GM23338 (cell line): Measurements from ENCODE around the gene TM4SF5. TPM values are rescaled to one million over a fixed set of nuclear protein-coding genes. Genes with fewer than 3 reads are reported as not detected.

Experiments
- ATAC-seq: fragments of 200-7000 bp; cut with Tn5 transposase; 3 replicates; pipeline ENCODE4 v1.9.1; 2020
- DNase-seq: peaks from one replicate; pipeline ENCODE4 v3.0.0-alpha.2; 2015; ENCODE audit warnings: low spot score
- H2AFZ ChIP-seq: fragments of 200-600 bp; sonication (generic); 2 replicates; pipeline ENCODE4 v1.8.0; 2016; ENCODE audit warnings: antibody characterized with exemption, mild to moderate bottlenecking, moderate library complexity
- H3F3A ChIP-seq: fragments of 200-600 bp; sonication (generic); replicated peaks from 2 replicates; pipeline ENCODE4 v1.8.0; 2017; ENCODE audit warnings: antibody characterized with exemption, mixed run types, low read depth
- H3K27ac ChIP-seq: fragments of 200-600 bp; sonication (generic); 2 replicates; pipeline ENCODE4 v1.6.1; 2016; ENCODE audit warnings: low read depth
- H3K27me3 ChIP-seq: fragments of 200-600 bp; sonication (generic); 2 replicates; pipeline ENCODE4 v1.8.0; 2016; ENCODE audit warnings: mild to moderate bottlenecking, mixed run types, moderate library complexity; ENCODE audit not compliant: insufficient read depth
- H3K36me3 ChIP-seq: fragments of 200-600 bp; sonication (generic); 2 replicates; pipeline ENCODE4 v1.8.0; 2016; ENCODE audit warnings: mild to moderate bottlenecking; ENCODE audit not compliant: insufficient read depth
- H3K4me1 ChIP-seq: fragments of 200-600 bp; sonication (generic); 2 replicates; pipeline ENCODE4 v1.8.0; 2016; ENCODE audit warnings: mild to moderate bottlenecking, moderate library complexity; ENCODE audit not compliant: insufficient read depth
- H3K4me2 ChIP-seq: fragments of 200-600 bp; sonication (generic); 2 replicates; pipeline ENCODE4 v1.7.1; 2017; ENCODE audit warnings: mixed run types
- H3K4me3 ChIP-seq: fragments of 200-600 bp; sonication (generic); 2 replicates; pipeline ENCODE4 v1.6.1; 2016; ENCODE audit warnings: mixed run types
- H3K79me2 ChIP-seq: fragments of 200-600 bp; sonication (generic); replicated peaks from 2 replicates; pipeline ENCODE4 v1.8.0; 2017; ENCODE audit warnings: mild to moderate bottlenecking; ENCODE audit not compliant: insufficient read depth
- H3K9me2 ChIP-seq: fragments of 200-600 bp; sonication (generic); 2 replicates; pipeline ENCODE4 v1.8.0; 2017; ENCODE audit not compliant: insufficient read depth
- H4K20me1 ChIP-seq: fragments of 200-600 bp; sonication (generic); replicated peaks from 2 replicates; pipeline ENCODE4 v1.8.0; 2017; ENCODE audit warnings: mild to moderate bottlenecking; ENCODE audit not compliant: insufficient read depth
- H3K27ac Mint-ChIP-seq: 2 replicates; pipeline ENCODE4 v1.8.0; 2020; ENCODE audit warnings: inconsistent platforms, mild to moderate bottlenecking, moderate library complexity, mixed read lengths
- H3K27me3 Mint-ChIP-seq: 3 replicates; pipeline ENCODE4 v1.8.0; 2022; ENCODE audit warnings: low read depth, mild to moderate bottlenecking, moderate library complexity, mixed read lengths, inconsistent platforms; ENCODE audit not compliant: insufficient read depth, poor library complexity
- H3K36me3 Mint-ChIP-seq: 3 replicates; pipeline ENCODE4 v1.8.0; 2021; ENCODE audit warnings: low read depth, mild to moderate bottlenecking, inconsistent platforms, moderate library complexity, mixed read lengths
- H3K4me1 Mint-ChIP-seq: 3 replicates; pipeline ENCODE4 v1.8.0; 2020; ENCODE audit warnings: mild to moderate bottlenecking, inconsistent platforms, mixed read lengths
- H3K4me3 Mint-ChIP-seq: 3 replicates; pipeline ENCODE4 v1.8.0; 2021; ENCODE audit warnings: moderate library complexity, mild to moderate bottlenecking, inconsistent platforms, mixed read lengths
- H3K9me3 Mint-ChIP-seq: 3 replicates; pipeline ENCODE4 v1.8.0; 2020; ENCODE audit warnings: moderate library complexity, mild to moderate bottlenecking, inconsistent platforms, mixed read lengths
- CTCF ChIP-seq, 2 experiments: fragments of 200-600 bp in 1 of 2; sonication (generic) in 1 of 2; conservative IDR thresholded peaks; 2 replicates each; pipeline versions ENCODE4 v1.5.1 to v1.6.1; 2016 to 2017; ENCODE audit warnings: antibody characterized with exemption in 2 of 2, low read depth in 2 of 2, mild to moderate bottlenecking in 2 of 2, moderate library complexity in 1 of 2
- ETS1 ChIP-seq: IDR thresholded peaks from 2 replicates; pipeline ENCODE4 v1.6.1; 2016; ENCODE audit warnings: antibody characterized with exemption
- EZH2phosphoT487 ChIP-seq: fragments of 200-600 bp; sonication (generic); IDR thresholded peaks from one replicate; pipeline ENCODE4 v1.8.1; 2018; ENCODE audit warnings: antibody characterized with exemption; ENCODE audit not compliant: unreplicated experiment
- STAT1 ChIP-seq: IDR thresholded peaks from one replicate; pipeline ENCODE4 v1.6.1; 2016; ENCODE audit warnings: antibody characterized with exemption; ENCODE audit not compliant: unreplicated experiment
- ZNF462 ChIP-seq: fragments of 250-450 bp; sonication (Bioruptor Pico); IDR thresholded peaks from 2 replicates; pipeline ENCODE4 v1.5.0; 2020; ENCODE audit warnings: mild to moderate bottlenecking, moderate library complexity
- polyA plus RNA-seq: library from polyadenylated mRNA; unstranded; fragments of >200 nt; fragmentation: Nextera tagmentation; extraction: Ambion mirVana; gene quantifications from 2 replicates; pipeline ENCODE4 v1.2.1, GENCODE V29; 2016
- total RNA-seq: library from RNA; depleted of rRNA; stranded (reverse); fragments of >200 nt; shearing (Covaris generic); gene quantifications from 2 replicates; pipeline ENCODE4 v1.2.3, GENCODE V29; 2014

The TM4SF5 gene
- total and polyA plus RNA-seq, 2 experiments from 2014 or later, result not detected

GRCh38 chr17:4742133-4742532 is 29.6 kb upstream of the TM4SF5 start (continued):
- no peak for TF ChIP-seq ZNF462 (CRISPR knock-in tag)
- TF ChIP-seq ETS1, result no peak
- no peak for TF ChIP-seq CTCF (conservative IDR thresholded peaks at IDR 0.05; ENCODE audit: low read depth in 2 of 2)

GRCh38 chr17:4742629-4743028 is 29.1 kb upstream of the TM4SF5 start:
- Histone ChIP-seq H3K79me2 (no peaks in the 10 kb centered on the region), H3F3A (peaks cover 13% of the 10 kb centered on the region; the same call in 1 of the 2 replicates), H3K4me1 (peaks cover 15% of the 10 kb centered on the region), H3K4me2 (no peak overlapping the region), H2AFZ (no peak overlapping the region), H3K27me3 (peaks cover 52% of the 10 kb centered on the region), H3K4me3 (no peak overlapping the region), H3K36me3 (no peaks in the 10 kb centered on the region), H3K27ac (no peak overlapping the region), H3K9me2 (no peaks in the 10 kb centered on the region), H4K20me1 (0 out of 2 replicates have a peak, but pooled peaks cover 4% of the 10 kb centered on the region)
- Mint-ChIP-seq H3K36me3 (no peaks in the 10 kb centered on the region; the same call in 2 of the 3 replicates), H3K27me3 (peaks cover 65% of the 10 kb centered on the region), H3K4me1 (peaks cover 25% of the 10 kb centered on the region), H3K4me3 (no peak overlapping the region), H3K9me3 (no peaks in the 10 kb centered on the region; the same call in 1 of the 3 replicates), H3K27ac (no peak overlapping the region)
- DNase-seq (no peak), ATAC-seq (no peak)
- TF ChIP-seq STAT1 (no peak), EZH2phosphoT487 (no peak)
